HUES64 (cell line): ENCODE measurements around the gene DLG2.

ENCODE experiments used
- H3K27ac ChIP-seq: 2 replicates; pipeline ENCODE4 v1.7.0; 2013; ENCODE audit warnings: low read depth, low read length, inconsistent platforms
- H3K27me3 ChIP-seq: 2 replicates; pipeline ENCODE4 v1.6.1; 2013; ENCODE audit warnings: mild to moderate bottlenecking, low read length; ENCODE audit not compliant: insufficient read depth
- H3K36me3 ChIP-seq: 2 replicates; pipeline ENCODE4 v1.6.1; 2013; ENCODE audit warnings: mild to moderate bottlenecking, low read length; ENCODE audit not compliant: insufficient read depth
- H3K4me1 ChIP-seq: 2 replicates; pipeline ENCODE4 v1.6.1; 2013; ENCODE audit warnings: mild to moderate bottlenecking, low read length, moderate library complexity; ENCODE audit not compliant: insufficient read depth
- H3K4me3 ChIP-seq: 2 replicates; pipeline ENCODE4 v1.5.1; 2013; ENCODE audit warnings: mild to moderate bottlenecking, low read length, moderate library complexity
- H3K9ac ChIP-seq: 2 replicates; pipeline ENCODE4 v1.6.1; 2013; ENCODE audit warnings: mild to moderate bottlenecking, low read depth, low read length
- H3K9me3 ChIP-seq: 2 replicates; pipeline ENCODE4 v1.6.1; 2013; ENCODE audit warnings: low read depth, low read length; ENCODE audit not compliant: insufficient read depth
- WGBS: fragments of 150-250, 120-280 bp; methylation state at CpG from one replicate; pipeline ENCODE4 v1.1.7; 2013; ENCODE audit warnings: missing lambda C conversion rate; 5-methylcytosine and 5-hydroxymethylcytosine counted together

The DLG2 gene

DNA sequence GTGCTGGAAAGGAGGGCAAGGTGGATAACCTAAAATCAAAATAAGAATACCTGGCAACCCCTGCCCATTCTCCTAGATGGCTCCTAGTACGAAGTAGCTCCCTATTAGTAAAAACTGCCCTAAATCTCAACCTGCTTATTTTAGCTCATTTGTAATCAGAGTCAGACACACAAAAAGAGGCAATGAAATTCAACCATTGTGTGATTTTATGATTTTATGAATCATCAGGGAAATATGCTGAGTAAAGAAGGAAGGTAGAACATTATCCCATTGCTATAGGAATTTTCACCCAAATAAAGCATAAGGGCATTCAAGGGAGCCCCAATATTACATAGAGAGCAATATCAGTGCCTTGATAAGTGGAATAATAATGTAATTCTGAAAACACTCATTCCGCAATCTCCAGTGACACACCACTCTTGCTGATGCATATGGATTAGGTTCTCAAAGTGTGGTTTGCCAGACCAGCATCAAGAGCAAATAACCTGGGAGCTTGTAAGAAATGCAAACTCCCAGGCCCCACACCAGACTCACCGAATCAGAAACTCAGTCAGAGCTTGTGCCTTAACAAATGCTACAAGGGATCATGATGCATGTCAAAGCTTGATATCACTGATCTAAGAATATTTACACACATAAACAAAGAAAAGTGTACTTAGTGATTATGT is 789.6 kb downstream of the DLG2 start:
- Histone ChIP-seq H3K4me3 (no peak overlapping the region), H3K27me3 (no peaks in the 10 kb centered on the region), H3K27ac (no peak overlapping the region), H3K36me3 (no peaks in the 10 kb centered on the region), H3K4me1 (no peaks in the 10 kb centered on the region), H3K9me3 (no peaks in the 10 kb centered on the region), H3K9ac (no peak overlapping the region)
- WGBS: 87% methylated on average over 3 of the region's 3 CpGs

GRCh38 chr11:84836371-84836770 is 790.8 kb downstream of the DLG2 start:
- H3K36me3 ChIP-seq: no peaks in the 10 kb centered on the region
- no peaks in the 10 kb centered on the region for H3K27me3 ChIP-seq
- H3K27ac ChIP-seq: no peak overlapping the region
- H3K4me3 ChIP-seq: no peak overlapping the region
- no peaks in the 10 kb centered on the region for H3K4me1 ChIP-seq
- H3K9ac ChIP-seq: no peak overlapping the region
- H3K9me3 ChIP-seq: no peaks in the 10 kb centered on the region

DNA sequence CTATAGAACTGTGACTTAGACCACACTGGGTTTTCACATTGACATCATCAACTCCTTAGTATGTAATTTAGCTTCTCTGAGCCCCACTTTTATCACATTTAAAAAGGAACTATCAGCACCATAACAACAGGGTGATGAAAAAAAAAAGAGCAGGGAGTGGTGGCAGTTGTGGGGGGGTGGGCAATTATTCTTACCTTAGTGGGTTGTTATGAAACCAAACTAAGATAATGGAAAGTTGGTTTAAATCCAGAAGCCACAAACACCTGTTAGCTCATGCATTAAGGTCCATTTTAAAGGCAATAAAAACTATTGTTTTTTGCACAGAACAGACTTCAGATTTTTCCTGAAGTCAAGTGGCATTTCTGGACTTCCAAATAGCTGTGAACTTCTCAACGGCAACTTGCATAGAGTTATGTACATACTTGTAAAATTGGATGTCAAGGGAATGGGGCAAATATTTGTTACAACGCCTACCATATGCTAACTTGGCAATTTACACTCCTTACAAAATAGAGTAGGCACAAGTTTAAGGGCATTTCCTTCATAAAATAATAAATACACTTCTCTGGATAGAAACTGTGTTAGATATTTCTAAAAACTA is 793.6 kb downstream of the DLG2 start:
- no peaks in the 10 kb centered on the region for H3K9me3 ChIP-seq
- H3K27ac ChIP-seq: no peak overlapping the region
- H3K4me1 ChIP-seq: peaks cover 5% of the 10 kb centered on the region; the same call in 1 of the 2 replicates
- H3K9ac ChIP-seq: no peak overlapping the region
- WGBS: 100% methylated on average over 1 of the region's 2 CpGs
- no peaks in the 10 kb centered on the region for H3K36me3 ChIP-seq
- no peak overlapping the region for H3K4me3 ChIP-seq
- no peaks in the 10 kb centered on the region for H3K27me3 ChIP-seq

GRCh38 chr11:84830372-84830771 is 796.8 kb downstream of the DLG2 start:
- Histone ChIP-seq H3K27ac (no peak overlapping the region), H3K4me3 (no peak overlapping the region), H3K9me3 (no peaks in the 10 kb centered on the region), H3K27me3 (no peaks in the 10 kb centered on the region), H3K9ac (no peak overlapping the region), H3K4me1 (peaks cover 5% of the 10 kb centered on the region; the same call in 1 of the 2 replicates), H3K36me3 (no peaks in the 10 kb centered on the region)

DNA sequence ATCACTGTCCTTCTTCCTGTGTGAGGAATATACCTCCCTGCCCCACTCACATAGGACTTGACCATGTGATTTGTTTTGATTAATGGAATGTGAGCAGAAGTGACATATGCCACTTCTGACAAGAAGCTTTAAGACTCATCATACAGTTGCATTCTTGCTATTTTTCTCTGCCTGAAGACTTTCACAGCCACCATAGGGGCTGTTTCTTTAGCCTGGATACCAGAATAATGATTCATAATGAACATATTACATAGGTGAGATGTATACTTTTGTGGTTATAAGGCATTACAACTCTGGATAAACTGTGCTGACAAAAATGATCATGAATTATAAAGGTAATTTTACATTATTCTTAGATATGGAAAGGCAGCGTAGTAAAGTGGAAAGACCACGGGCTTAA is 798.0 kb downstream of the DLG2 start:
- Histone ChIP-seq H3K36me3 (no peaks in the 10 kb centered on the region), H3K4me1 (peaks cover 5% of the 10 kb centered on the region; the same call in 1 of the 2 replicates)

DNA sequence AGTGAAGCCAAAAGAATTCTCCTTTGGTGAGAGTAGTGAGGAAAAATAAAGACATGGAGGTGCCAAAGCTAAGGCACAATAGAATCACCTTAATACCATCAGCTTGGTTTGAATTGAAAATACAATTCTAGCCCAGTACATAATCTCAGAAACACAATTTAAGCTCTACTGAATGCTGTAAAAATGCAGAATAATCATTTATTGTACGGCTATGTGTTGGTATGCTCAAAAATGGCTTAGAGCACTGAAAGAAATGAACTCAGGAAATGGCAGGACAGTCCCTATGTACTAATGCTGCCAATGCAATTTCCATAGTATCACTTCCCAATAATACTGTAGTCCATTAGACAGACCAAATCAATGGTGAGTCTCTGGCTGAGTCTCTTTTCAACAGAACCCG is 798.5 kb downstream of the DLG2 start:
- Histone ChIP-seq H3K36me3 (no peaks in the 10 kb centered on the region), H3K27me3 (no peaks in the 10 kb centered on the region), H3K9me3 (no peaks in the 10 kb centered on the region), H3K4me1 (peaks cover 5% of the 10 kb centered on the region; the same call in 1 of the 2 replicates), H3K27ac (no peak overlapping the region), H3K4me3 (no peak overlapping the region), H3K9ac (no peak overlapping the region)
- WGBS: 92% methylated on average over 2 of the region's 2 CpGs

More for the DNA sequence above, 798.0 kb downstream of the DLG2 start:
- H3K9me3 ChIP-seq: no peaks in the 10 kb centered on the region
- no peak overlapping the region for H3K9ac ChIP-seq
- no peak overlapping the region for H3K4me3 ChIP-seq
- 74% methylated on average over 2 of the region's 2 CpGs for WGBS
- no peaks in the 10 kb centered on the region for H3K27me3 ChIP-seq
- H3K27ac ChIP-seq: no peak overlapping the region

- WGBS: 97% methylated on average over 2 of the region's 3 CpGs
- Histone ChIP-seq H3K4me3 (no peak overlapping the region), H3K27ac (no peak overlapping the region), H3K27me3 (no peaks in the 10 kb centered on the region), H3K9me3 (no peaks in the 10 kb centered on the region), H3K9ac (no peak overlapping the region), H3K4me1 (no peaks in the 10 kb centered on the region), H3K36me3 (no peaks in the 10 kb centered on the region)
Measured at GRCh38 chr11:84825106-84825660, 802.0 kb downstream of the DLG2 start.

- H3K36me3 ChIP-seq: no peaks in the 10 kb centered on the region
- no peaks in the 10 kb centered on the region for H3K27me3 ChIP-seq
- 94% methylated on average over 3 of the region's 3 CpGs for WGBS
- no peak overlapping the region for H3K9ac ChIP-seq
- H3K27ac ChIP-seq: no peak overlapping the region
- no peaks in the 10 kb centered on the region for H3K4me1 ChIP-seq
- no peaks in the 10 kb centered on the region for H3K9me3 ChIP-seq
- no peak overlapping the region for H3K4me3 ChIP-seq
Measured at GRCh38 chr11:84824624-84825023, 802.5 kb downstream of the DLG2 start.

GRCh38 chr11:84819537-84819936 is 807.6 kb downstream of the DLG2 start:
- no peak overlapping the region for H3K27ac ChIP-seq
- WGBS: 77% methylated on average over 2 of the region's 2 CpGs
- no peaks in the 10 kb centered on the region for H3K36me3 ChIP-seq

GRCh38 chr11:84819128-84819527 is 808.0 kb downstream of the DLG2 start:
- no peak overlapping the region for H3K4me3 ChIP-seq
- whole genome bisulfite sequencing: 89% methylated on average over 1 of the region's 1 CpG
- H3K36me3 ChIP-seq: no peaks in the 10 kb centered on the region
- no peaks in the 10 kb centered on the region for H3K9me3 ChIP-seq
- H3K4me1 ChIP-seq: no peaks in the 10 kb centered on the region
- no peak overlapping the region for H3K27ac ChIP-seq
- H3K9ac ChIP-seq: no peak overlapping the region
- no peaks in the 10 kb centered on the region for H3K27me3 ChIP-seq

More at GRCh38 chr11:84819537-84819936, 807.6 kb downstream of the DLG2 start:
- no peak overlapping the region for H3K4me3 ChIP-seq
- no peaks in the 10 kb centered on the region for H3K4me1 ChIP-seq
- no peak overlapping the region for H3K9ac ChIP-seq
- no peaks in the 10 kb centered on the region for H3K9me3 ChIP-seq
- no peaks in the 10 kb centered on the region for H3K27me3 ChIP-seq

DNA sequence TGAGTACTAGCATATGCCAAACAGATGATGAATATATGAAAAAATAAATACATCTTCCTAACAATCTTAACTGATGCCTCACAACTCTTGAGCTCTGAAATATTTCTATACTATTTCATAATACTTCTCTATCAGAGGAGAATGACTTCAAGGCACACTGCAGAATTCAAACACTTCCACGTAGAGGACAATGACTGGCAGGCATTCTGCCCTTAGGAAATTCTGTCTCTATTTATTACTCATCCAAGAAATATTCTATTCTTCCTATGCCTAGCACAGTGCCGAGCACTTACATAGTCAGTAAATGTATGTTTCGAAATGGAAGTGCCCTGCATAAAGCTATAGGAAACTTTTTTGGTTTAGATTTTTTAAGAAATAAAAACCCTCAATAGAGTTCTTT is 809.1 kb downstream of the DLG2 start:
- Histone ChIP-seq H3K4me1 (no peaks in the 10 kb centered on the region), H3K4me3 (no peak overlapping the region), H3K36me3 (no peaks in the 10 kb centered on the region), H3K27me3 (no peaks in the 10 kb centered on the region), H3K9ac (no peak overlapping the region), H3K9me3 (no peaks in the 10 kb centered on the region), H3K27ac (no peak overlapping the region)
- WGBS: 62% methylated on average over 3 of the region's 3 CpGs
